ENCODE data around the gene GRIN1. TPM values are rescaled to one million over a fixed set of nuclear protein-coding genes. Genes with fewer than 3 reads are reported as not detected.

The GRIN1 gene
- total RNA-seq (ENCODE audit: low replicate concordance): 0.03 TPM in 1 of 2 replicates, not detected in the other

- Mint-ChIP-seq H3K4me1 (peaks cover 2% of the 10 kb centered on the region), H3K9me3 (peaks cover 3% of the 10 kb centered on the region), H3K36me3 (peaks cover 1% of the 10 kb centered on the region), H3K27ac (no peak within 1 kb of the TSS), H3K27me3 (ENCODE audit: insufficient read depth, low read depth) (peaks cover 65% of the 10 kb centered on the region), H3K4me3 (no peak within 1 kb of the TSS)
- Histone ChIP-seq H3K79me2 (ENCODE audit: low read depth) (no peaks in the 10 kb centered on the region), H3K4me3 (no peak within 1 kb of the TSS), H3K4me1 (no peaks in the 10 kb centered on the region), H3K27me3 (peaks cover 100% of the 10 kb centered on the region), H3K36me3 (no peaks in the 10 kb centered on the region), H4K20me1 (ENCODE audit: low read depth) (peaks cover 45% of the 10 kb centered on the region), H3K9me3 (ENCODE audit: low read depth) (no peaks in the 10 kb centered on the region), H3K4me2 (peak within 1 kb of the TSS; percentile 55), H3K9ac (no peak within 1 kb of the TSS), H3K27ac (no peak within 1 kb of the TSS), H2AFZ (replicated peaks) (no peak within 1 kb of the TSS), H3F3A (ENCODE audit: low read depth) (peaks cover 6% of the 10 kb centered on the region)
- peak; percentile 87 for TF ChIP-seq EZH2 (IDR thresholded peaks at IDR 0.05)
- peak; percentile 87 for TF ChIP-seq EZH2phosphoT487 (IDR thresholded peaks at IDR 0.05)
- TF ChIP-seq, protein P1, sequence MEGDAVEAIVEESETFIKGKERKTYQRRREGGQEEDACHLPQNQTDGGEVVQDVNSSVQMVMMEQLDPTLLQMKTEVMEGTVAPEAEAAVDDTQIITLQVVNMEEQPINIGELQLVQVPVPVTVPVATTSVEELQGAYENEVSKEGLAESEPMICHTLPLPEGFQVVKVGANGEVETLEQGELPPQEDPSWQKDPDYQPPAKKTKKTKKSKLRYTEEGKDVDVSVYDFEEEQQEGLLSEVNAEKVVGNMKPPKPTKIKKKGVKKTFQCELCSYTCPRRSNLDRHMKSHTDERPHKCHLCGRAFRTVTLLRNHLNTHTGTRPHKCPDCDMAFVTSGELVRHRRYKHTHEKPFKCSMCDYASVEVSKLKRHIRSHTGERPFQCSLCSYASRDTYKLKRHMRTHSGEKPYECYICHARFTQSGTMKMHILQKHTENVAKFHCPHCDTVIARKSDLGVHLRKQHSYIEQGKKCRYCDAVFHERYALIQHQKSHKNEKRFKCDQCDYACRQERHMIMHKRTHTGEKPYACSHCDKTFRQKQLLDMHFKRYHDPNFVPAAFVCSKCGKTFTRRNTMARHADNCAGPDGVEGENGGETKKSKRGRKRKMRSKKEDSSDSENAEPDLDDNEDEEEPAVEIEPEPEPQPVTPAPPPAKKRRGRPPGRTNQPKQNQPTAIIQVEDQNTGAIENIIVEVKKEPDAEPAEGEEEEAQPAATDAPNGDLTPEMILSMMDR (IDR thresholded peaks at IDR 0.05): no peak
- peak; percentile 89 for DNase-seq (ENCODE audit: low spot score)
These were observed at the start of gene GRIN1 for GRCh38 chr9:137138722-137139467. Gene GRIN1 (plus strand): TSS chr9:137139154. CDS start chr9:137139487, 333 bp downstream.

DNA sequence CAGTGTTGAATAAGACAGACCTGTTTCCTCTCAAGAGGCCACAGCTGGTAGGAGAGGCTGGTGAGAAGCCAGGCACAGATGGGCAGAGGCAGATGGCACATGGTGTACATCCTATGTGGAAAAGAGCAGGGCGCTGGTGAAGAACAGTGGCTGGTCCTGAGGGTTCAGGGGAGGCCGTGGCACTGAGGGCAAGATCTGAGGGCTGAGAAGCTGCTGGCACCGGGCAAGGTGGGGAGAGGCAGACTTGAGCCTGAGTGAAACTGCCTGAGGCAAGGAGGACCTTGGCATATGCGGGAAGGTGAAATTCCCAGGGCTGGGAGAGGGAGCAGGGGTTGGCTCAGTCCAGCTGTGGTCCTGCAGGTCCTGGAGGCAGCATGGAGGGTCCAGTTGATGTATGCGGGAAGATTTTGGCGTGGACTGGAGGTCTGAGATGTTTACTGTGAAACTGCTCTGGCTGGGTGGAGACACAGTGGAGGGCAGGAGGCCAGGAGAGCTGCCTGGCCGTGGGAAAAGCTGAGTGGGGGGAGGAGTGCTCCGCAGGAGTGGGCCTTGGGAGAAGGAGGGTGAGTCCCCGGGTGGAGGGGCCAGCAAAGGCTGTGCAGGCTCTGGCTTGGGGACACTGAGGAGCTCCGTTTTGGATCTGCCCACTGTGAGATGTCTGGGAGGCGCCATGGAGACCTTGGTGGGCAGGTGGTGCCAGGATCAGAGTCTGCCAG lies 49.6 kb upstream of the GRIN1 start:
- Histone ChIP-seq H3K27ac (no peak overlapping the region), H3K4me2 (no peak overlapping the region), H3K9me3 (ENCODE audit: low read depth) (no peaks in the 10 kb centered on the region), H3K9ac (no peak overlapping the region), H3K4me3 (no peak overlapping the region), H3K27me3 (peaks cover 27% of the 10 kb centered on the region), H3K36me3 (no peaks in the 10 kb centered on the region), H3K79me2 (ENCODE audit: low read depth) (peaks cover 9% of the 10 kb centered on the region), H3F3A (ENCODE audit: low read depth) (peaks cover 18% of the 10 kb centered on the region), H2AFZ (replicated peaks) (no peak overlapping the region), H3K4me1 (peaks cover 7% of the 10 kb centered on the region), H4K20me1 (ENCODE audit: low read depth) (no peaks in the 10 kb centered on the region)
- no peaks in the 10 kb centered on the region for H3K9me3 Mint-ChIP-seq
- H3K27ac Mint-ChIP-seq: peak overlapping the region; percentile 34
- H3K36me3 Mint-ChIP-seq: peaks cover 7% of the 10 kb centered on the region
- peak overlapping the region; percentile 38 for H3K4me3 Mint-ChIP-seq
- no peak for DNase-seq (ENCODE audit: low spot score)
- TF ChIP-seq EZH2 (IDR thresholded peaks at IDR 0.05) (no peak), EZH2phosphoT487 (IDR thresholded peaks at IDR 0.05) (no peak)
- TF ChIP-seq, protein P1 (IDR thresholded peaks at IDR 0.05): no peak
- H3K4me1 Mint-ChIP-seq: peaks cover 16% of the 10 kb centered on the region
- H3K27me3 Mint-ChIP-seq (ENCODE audit: insufficient read depth, low read depth): peaks cover 11% of the 10 kb centered on the region

- Histone ChIP-seq H3K36me3 (no peaks in the 10 kb centered on the region), H4K20me1 (ENCODE audit: low read depth) (no peaks in the 10 kb centered on the region), H3K9ac (no peak overlapping the region), H3K27me3 (no peaks in the 10 kb centered on the region), H3K79me2 (ENCODE audit: low read depth) (no peaks in the 10 kb centered on the region), H3K4me2 (no peak overlapping the region), H2AFZ (replicated peaks) (no peak overlapping the region), H3F3A (ENCODE audit: low read depth) (no peaks in the 10 kb centered on the region), H3K9me3 (ENCODE audit: low read depth) (no peaks in the 10 kb centered on the region), H3K4me1 (no peaks in the 10 kb centered on the region), H3K27ac (no peak overlapping the region), H3K4me3 (no peak overlapping the region)
- no peaks in the 10 kb centered on the region for H3K9me3 Mint-ChIP-seq
- no peaks in the 10 kb centered on the region for H3K4me1 Mint-ChIP-seq
- H3K27me3 Mint-ChIP-seq (ENCODE audit: insufficient read depth, low read depth): peaks cover 2% of the 10 kb centered on the region
- no peak for DNase-seq (ENCODE audit: low spot score)
- TF ChIP-seq EZH2 (IDR thresholded peaks at IDR 0.05) (no peak), EZH2phosphoT487 (IDR thresholded peaks at IDR 0.05) (no peak)
- TF ChIP-seq, protein P1 (IDR thresholded peaks at IDR 0.05): no peak
- no peak overlapping the region for H3K27ac Mint-ChIP-seq
- peaks cover 8% of the 10 kb centered on the region for H3K36me3 Mint-ChIP-seq
- H3K4me3 Mint-ChIP-seq: no peak overlapping the region
These were observed 43.1 kb upstream of the GRIN1 start for GRCh38 chr9:137095664-137096517.
